VCaP (cell line): ENCODE measurements around the gene DCTPP1.

Source experiments
- H3K27ac ChIP-seq: fragments of 450-650 bp; 2 replicates; pipeline ENCODE4 v1.5.1; 2017
- TF ChIP-seq, protein P1 (sequence below): fragments of 450-650 bp; conservative IDR thresholded peaks from 2 replicates; pipeline ENCODE4 v1.5.1; 2017; ENCODE audit warnings: mild to moderate bottlenecking, moderate library complexity

The DCTPP1 gene

DNA sequence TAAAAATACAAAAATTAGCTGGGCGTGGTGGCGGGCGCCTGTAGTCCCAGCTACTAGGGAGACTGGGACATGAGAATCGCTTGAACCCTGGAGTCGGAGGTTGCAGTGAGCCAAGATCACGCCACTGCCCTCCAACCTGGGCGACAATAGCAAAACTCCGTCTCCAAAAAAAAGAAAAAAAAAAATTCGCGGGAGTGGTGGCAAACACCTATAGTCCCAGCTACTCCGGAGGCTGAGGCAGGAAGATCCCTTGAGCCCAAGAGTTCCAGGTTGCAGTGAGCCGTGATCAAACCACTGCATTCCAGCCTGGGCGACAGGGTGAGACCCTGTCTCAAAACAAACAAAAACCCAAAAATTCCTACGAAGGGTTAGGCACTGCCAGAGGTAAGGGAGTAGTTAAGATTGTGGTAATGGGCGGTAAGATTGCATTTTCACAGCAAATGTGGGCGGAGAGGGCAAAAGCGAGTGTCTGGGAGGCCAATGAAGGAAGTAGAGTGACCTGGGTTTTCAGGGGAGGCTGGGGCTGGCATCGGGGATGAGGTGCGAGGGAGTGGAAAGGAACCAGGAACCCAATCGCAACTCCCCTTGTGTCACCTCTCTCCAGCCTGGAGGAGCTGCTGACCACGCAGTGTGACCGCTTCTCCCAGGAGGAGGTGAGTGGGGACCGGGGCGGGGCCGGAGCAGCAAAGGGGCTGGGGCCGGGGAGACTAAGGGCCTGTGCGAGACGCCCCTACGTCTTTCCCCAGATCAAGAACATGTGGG is 52.6 kb downstream of the DCTPP1 start:
- H3K27ac ChIP-seq, result peak overlapping the region; percentile 93
- TF ChIP-seq, protein P1, sequence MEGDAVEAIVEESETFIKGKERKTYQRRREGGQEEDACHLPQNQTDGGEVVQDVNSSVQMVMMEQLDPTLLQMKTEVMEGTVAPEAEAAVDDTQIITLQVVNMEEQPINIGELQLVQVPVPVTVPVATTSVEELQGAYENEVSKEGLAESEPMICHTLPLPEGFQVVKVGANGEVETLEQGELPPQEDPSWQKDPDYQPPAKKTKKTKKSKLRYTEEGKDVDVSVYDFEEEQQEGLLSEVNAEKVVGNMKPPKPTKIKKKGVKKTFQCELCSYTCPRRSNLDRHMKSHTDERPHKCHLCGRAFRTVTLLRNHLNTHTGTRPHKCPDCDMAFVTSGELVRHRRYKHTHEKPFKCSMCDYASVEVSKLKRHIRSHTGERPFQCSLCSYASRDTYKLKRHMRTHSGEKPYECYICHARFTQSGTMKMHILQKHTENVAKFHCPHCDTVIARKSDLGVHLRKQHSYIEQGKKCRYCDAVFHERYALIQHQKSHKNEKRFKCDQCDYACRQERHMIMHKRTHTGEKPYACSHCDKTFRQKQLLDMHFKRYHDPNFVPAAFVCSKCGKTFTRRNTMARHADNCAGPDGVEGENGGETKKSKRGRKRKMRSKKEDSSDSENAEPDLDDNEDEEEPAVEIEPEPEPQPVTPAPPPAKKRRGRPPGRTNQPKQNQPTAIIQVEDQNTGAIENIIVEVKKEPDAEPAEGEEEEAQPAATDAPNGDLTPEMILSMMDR, result no peak

DNA sequence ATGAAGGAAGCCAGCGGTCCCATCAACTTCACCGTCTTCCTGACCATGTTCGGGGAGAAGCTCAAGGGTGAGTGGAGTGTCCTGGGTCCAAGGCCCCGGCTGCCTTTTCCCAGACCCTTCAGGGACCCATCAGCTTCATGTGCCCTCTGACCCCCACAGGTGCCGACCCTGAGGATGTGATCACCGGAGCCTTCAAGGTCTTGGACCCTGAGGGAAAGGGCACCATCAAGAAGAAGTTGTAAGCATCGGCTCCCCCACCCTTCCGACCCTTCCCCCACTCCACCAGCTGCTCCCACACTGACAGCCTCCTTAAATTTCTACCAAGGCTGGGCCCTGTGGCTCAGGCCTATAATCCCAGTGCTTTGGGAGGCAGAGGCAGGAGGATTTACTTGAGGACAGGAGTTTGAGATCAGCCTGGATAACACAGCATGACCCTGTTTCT is 53.3 kb downstream of the DCTPP1 start:
- H3K27ac ChIP-seq, result peak overlapping the region; percentile 93
- TF ChIP-seq, protein P1, result no peak

DNA sequence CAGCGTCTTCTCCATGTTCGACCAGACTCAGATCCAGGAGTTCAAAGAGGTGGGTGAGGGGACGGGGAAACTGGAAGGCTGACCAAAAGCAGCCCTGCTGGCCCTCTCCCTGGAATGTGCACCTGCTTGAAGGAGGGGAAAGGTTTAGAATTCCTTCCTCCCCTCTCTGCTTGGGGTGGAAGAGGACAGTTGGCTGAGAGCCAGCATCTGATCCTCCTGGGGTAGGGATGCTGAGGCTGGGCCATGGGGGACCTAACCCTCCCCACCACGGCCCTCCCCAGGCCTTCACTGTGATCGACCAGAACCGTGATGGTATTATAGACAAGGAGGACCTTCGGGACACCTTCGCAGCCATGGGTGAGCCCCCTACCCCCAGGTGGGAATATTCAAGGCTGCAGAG is 54.0 kb downstream of the DCTPP1 start:
- no peak overlapping the region for H3K27ac ChIP-seq
- TF ChIP-seq, protein P1, result no peak

DNA sequence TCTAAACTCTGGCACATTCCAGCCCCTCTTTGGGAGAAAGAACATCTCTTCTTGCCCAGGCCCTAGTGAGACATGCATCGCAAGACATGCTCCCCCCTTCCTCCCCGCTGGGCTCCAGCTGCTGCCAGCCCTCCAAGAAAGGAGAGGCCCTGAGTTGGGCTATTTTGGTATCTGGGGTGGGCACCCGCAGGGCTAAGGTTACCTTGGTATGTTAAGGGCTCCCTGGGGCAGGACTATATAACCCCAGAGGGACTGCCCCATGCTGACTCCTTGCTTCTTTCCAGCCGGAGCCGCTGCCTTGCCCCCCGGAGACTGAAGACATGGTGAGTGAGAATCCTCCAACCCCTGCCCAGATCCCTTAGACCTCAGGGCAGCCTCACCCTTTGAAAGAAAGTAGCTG is 55.3 kb downstream of the DCTPP1 start, which contains the start of gene MYL11:
Gene MYL11 (plus strand): TSS at position 265 of the 400 bp plus-strand sequence. CDS start 56 bp downstream, at position 321.
- TF ChIP-seq, protein P1, result no peak
- H3K27ac ChIP-seq, result no peak within 1 kb of the TSS
